ENCODE results near the gene SEMA3E.

DNA sequence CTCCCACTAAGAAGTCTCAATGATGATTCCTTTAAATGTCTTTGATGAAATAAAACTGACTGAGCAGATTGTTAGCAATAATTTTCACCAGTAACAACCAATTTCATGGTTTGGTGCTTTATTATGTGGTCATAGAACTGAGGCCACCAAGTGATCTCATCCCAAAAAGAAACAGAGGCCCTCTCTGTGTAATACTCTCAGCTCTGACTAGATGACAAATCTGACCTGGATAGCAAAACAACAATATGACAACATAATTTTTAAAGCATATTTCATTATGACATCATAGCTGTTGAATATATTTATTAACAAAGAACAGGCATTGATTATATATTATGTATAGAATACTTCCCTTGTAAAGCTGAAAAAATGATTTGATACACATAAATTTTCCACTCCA, 5.9 kb downstream of the SEMA3E start:
- TF ChIP-seq, protein P1, sequence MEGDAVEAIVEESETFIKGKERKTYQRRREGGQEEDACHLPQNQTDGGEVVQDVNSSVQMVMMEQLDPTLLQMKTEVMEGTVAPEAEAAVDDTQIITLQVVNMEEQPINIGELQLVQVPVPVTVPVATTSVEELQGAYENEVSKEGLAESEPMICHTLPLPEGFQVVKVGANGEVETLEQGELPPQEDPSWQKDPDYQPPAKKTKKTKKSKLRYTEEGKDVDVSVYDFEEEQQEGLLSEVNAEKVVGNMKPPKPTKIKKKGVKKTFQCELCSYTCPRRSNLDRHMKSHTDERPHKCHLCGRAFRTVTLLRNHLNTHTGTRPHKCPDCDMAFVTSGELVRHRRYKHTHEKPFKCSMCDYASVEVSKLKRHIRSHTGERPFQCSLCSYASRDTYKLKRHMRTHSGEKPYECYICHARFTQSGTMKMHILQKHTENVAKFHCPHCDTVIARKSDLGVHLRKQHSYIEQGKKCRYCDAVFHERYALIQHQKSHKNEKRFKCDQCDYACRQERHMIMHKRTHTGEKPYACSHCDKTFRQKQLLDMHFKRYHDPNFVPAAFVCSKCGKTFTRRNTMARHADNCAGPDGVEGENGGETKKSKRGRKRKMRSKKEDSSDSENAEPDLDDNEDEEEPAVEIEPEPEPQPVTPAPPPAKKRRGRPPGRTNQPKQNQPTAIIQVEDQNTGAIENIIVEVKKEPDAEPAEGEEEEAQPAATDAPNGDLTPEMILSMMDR (IDR thresholded peaks at IDR 0.05; ENCODE audit: low read depth, low read length), result no peak
- TF ChIP-seq EZH2phosphoT487 (IDR thresholded peaks at IDR 0.05; ENCODE audit: low read depth), result no peak
